DMS 273 treated with DMSO at 0.1 percent for 48 hours (cell line): ENCODE results near the gene C1QTNF7.

Experiments used
- DNase-seq: peaks from one replicate; lab custom pipeline; 2025; lab: John Stamatoyannopoulos, UW

The C1QTNF7 gene

GRCh38 chr4:15457406-15458201 lies 29.8 kb downstream of the C1QTNF7 start:
- no peak for DNase-seq

GRCh38 chr4:15458616-15459015 lies 30.8 kb downstream of the C1QTNF7 start:
- no peak for DNase-seq

- DNase-seq: no peak
These were observed 31.9 kb downstream of the C1QTNF7 start for GRCh38 chr4:15459706-15460105.

GRCh38 chr4:15466596-15466995 lies 38.8 kb downstream of the C1QTNF7 start:
- DNase-seq: no peak

GRCh38 chr4:15469402-15470127 lies 41.7 kb downstream of the C1QTNF7 start, which contains the start of gene CC2D2A:
TSS of gene CC2D2A (plus strand) at chr4:15469882. CDS start at chr4:15475933, 6,051 bp downstream.
- no peak for DNase-seq

GRCh38 chr4:15470128-15470475 lies 42.3 kb downstream of the C1QTNF7 start:
- DNase-seq: no peak

GRCh38 chr4:15476396-15476795 lies 48.6 kb downstream of the C1QTNF7 start:
- DNase-seq: no peak

- no peak for DNase-seq
These were observed 50.9 kb downstream of the C1QTNF7 start for GRCh38 chr4:15478724-15479088.

GRCh38 chr4:15479089-15479912 lies 51.5 kb downstream of the C1QTNF7 start:
- DNase-seq: peak; percentile 62

- no peak for DNase-seq
These were observed 52.0 kb downstream of the C1QTNF7 start for GRCh38 chr4:15479913-15480185.

GRCh38 chr4:15481961-15482745 lies 54.3 kb downstream of the C1QTNF7 start:
- no peak for DNase-seq

- DNase-seq: peak; percentile 28
These were observed 55.0 kb downstream of the C1QTNF7 start for GRCh38 chr4:15482842-15483241.

- DNase-seq: no peak
These were observed 60.3 kb downstream of the C1QTNF7 start for GRCh38 chr4:15488136-15488535.

GRCh38 chr4:15488658-15489470 lies 61.0 kb downstream of the C1QTNF7 start:
- DNase-seq: no peak

- no peak for DNase-seq
These were observed 61.7 kb downstream of the C1QTNF7 start for GRCh38 chr4:15489551-15489950.

- no peak for DNase-seq
These were observed 65.6 kb downstream of the C1QTNF7 start for GRCh38 chr4:15493411-15493810.

GRCh38 chr4:15495621-15496020 lies 67.8 kb downstream of the C1QTNF7 start:
- DNase-seq: no peak
